WTC11 (cell line): ENCODE data around the gene CAMSAP1.

Experiments used
- AFF4 ChIP-seq: sonication (generic); formaldehyde crosslinking; IDR thresholded peaks from 2 replicates; pipeline ENCODE4 v1.8.1; 2023; ENCODE audit warnings: mild to moderate bottlenecking, missing genetic modification reagents, borderline replicate concordance
- CTCF ChIP-seq: fragments of 200-600 bp; IDR thresholded peaks from 2 replicates; pipeline ENCODE4 v1.8.0; 2022; ENCODE audit warnings: antibody characterized with exemption
- FOXP1 ChIP-seq: sonication (generic); formaldehyde crosslinking; IDR thresholded peaks from 2 replicates; pipeline ENCODE4 v1.8.0; 2022; ENCODE audit warnings: missing genetic modification reagents, mild to moderate bottlenecking, moderate library complexity, borderline replicate concordance
- MAX ChIP-seq: sonication (generic); formaldehyde crosslinking; IDR thresholded peaks from 2 replicates; pipeline ENCODE4 v1.8.0; 2022; ENCODE audit warnings: mild to moderate bottlenecking, missing genetic modification reagents
- MYBL2 ChIP-seq: sonication (generic); formaldehyde crosslinking; IDR thresholded peaks from 2 replicates; pipeline ENCODE4 v1.8.1; 2023; ENCODE audit warnings: mild to moderate bottlenecking, moderate library complexity, missing genetic modification reagents
- NFYB ChIP-seq: sonication (generic); formaldehyde crosslinking; conservative IDR thresholded peaks from 2 replicates; pipeline ENCODE4 v1.8.0; 2022; ENCODE audit warnings: low read depth, missing genetic modification reagents
- SP1 ChIP-seq: sonication (generic); formaldehyde crosslinking; conservative IDR thresholded peaks from 2 replicates; pipeline ENCODE4 v1.8.1; 2022; ENCODE audit warnings: missing genetic modification reagents
- ZBTB43 ChIP-seq: sonication (generic); formaldehyde crosslinking; IDR thresholded peaks from 2 replicates; pipeline ENCODE4 v1.8.1; 2023; ENCODE audit warnings: mild to moderate bottlenecking, missing genetic modification reagents
- ZNF121 ChIP-seq: sonication (generic); formaldehyde crosslinking; IDR thresholded peaks from 2 replicates; pipeline ENCODE4 v1.8.0; 2023; ENCODE audit warnings: missing genetic modification reagents
- TF ChIP-seq, protein P1 (sequence below): sonication (generic); formaldehyde crosslinking; IDR thresholded peaks from 2 replicates; pipeline ENCODE4 v1.8.0; 2023; ENCODE audit warnings: missing genetic modification reagents
- TF ChIP-seq, protein P2 (sequence below): sonication (generic); formaldehyde crosslinking; IDR thresholded peaks from 2 replicates; pipeline ENCODE4 v1.8.1; 2023; ENCODE audit warnings: mild to moderate bottlenecking, missing genetic modification reagents, moderate library complexity

DNA sequence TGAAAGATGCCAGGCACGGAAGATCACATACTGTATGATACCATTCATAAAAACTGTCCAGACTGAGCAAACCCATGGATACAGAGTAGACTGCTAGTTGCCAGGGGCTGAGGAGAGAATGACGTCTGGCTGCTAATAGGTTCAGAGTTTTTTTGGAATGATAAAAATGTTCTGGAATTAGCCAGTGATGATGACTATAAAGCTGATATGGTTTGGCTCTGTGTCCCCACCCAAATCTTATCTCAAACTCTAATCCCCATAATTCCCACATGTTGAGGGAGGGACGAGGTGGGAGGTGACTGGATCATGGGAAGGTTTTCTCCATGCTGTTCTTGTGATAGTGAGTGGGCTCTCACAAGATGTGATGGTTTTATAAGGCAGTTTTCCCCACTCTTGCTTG is 37.4 kb downstream of the CAMSAP1 start:
- TF ChIP-seq CTCF (no peak), MYBL2 (no peak), ZNF121 (CRISPR knock-in tag) (no peak), AFF4 (no peak), SP1 (CRISPR knock-in tag) (no peak), ZBTB43 (CRISPR knock-in tag) (no peak), MAX (no peak), NFYB (no peak), FOXP1 (no peak)
- TF ChIP-seq, protein P1, sequence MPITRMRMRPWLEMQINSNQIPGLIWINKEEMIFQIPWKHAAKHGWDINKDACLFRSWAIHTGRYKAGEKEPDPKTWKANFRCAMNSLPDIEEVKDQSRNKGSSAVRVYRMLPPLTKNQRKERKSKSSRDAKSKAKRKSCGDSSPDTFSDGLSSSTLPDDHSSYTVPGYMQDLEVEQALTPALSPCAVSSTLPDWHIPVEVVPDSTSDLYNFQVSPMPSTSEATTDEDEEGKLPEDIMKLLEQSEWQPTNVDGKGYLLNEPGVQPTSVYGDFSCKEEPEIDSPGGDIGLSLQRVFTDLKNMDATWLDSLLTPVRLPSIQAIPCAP (CRISPR knock-in tag): no peak
- TF ChIP-seq, protein P2, sequence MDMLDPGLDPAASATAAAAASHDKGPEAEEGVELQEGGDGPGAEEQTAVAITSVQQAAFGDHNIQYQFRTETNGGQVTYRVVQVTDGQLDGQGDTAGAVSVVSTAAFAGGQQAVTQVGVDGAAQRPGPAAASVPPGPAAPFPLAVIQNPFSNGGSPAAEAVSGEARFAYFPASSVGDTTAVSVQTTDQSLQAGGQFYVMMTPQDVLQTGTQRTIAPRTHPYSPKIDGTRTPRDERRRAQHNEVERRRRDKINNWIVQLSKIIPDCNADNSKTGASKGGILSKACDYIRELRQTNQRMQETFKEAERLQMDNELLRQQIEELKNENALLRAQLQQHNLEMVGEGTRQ (CRISPR knock-in tag): no peak
